SK-N-SH treated with all-trans-retinoic acid at 6 μM for 48 hours (cell line): Measurements from ENCODE around the gene BTLA.

ENCODE experiments used
- GLIS3 ChIP-seq: fragments of 250-450 bp; sonication (Bioruptor Pico); IDR thresholded peaks from 2 replicates; pipeline ENCODE4 v1.5.0; 2020; ENCODE audit warnings: mild to moderate bottlenecking, moderate library complexity
- RARB ChIP-seq: fragments of 250-450 bp; sonication (Bioruptor Pico); IDR thresholded peaks from 2 replicates; pipeline ENCODE4 v1.8.0; 2021; ENCODE audit warnings: mild to moderate bottlenecking, moderate library complexity
- TOX ChIP-seq: fragments of 250-450 bp; sonication (Bioruptor Pico); IDR thresholded peaks from 2 replicates; pipeline ENCODE4 v1.8.0; 2021; ENCODE audit warnings: mild to moderate bottlenecking, moderate library complexity, borderline replicate concordance
- TF ChIP-seq, protein P1 (sequence below): fragments of 250-450 bp; sonication (Bioruptor Pico); IDR thresholded peaks from 2 replicates; pipeline ENCODE4 v1.8.0; 2020; ENCODE audit warnings: mild to moderate bottlenecking, moderate library complexity, borderline replicate concordance

GRCh38 chr3:112424394-112424793 is 74.9 kb downstream of the BTLA start:
- TF ChIP-seq GLIS3 (CRISPR knock-in tag) (no peak), RARB (CRISPR knock-in tag) (no peak), TOX (CRISPR knock-in tag) (no peak)
- TF ChIP-seq, protein P1, sequence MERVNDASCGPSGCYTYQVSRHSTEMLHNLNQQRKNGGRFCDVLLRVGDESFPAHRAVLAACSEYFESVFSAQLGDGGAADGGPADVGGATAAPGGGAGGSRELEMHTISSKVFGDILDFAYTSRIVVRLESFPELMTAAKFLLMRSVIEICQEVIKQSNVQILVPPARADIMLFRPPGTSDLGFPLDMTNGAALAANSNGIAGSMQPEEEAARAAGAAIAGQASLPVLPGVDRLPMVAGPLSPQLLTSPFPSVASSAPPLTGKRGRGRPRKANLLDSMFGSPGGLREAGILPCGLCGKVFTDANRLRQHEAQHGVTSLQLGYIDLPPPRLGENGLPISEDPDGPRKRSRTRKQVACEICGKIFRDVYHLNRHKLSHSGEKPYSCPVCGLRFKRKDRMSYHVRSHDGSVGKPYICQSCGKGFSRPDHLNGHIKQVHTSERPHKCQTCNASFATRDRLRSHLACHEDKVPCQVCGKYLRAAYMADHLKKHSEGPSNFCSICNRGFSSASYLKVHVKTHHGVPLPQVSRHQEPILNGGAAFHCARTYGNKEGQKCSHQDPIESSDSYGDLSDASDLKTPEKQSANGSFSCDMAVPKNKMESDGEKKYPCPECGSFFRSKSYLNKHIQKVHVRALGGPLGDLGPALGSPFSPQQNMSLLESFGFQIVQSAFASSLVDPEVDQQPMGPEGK (CRISPR knock-in tag), result no peak
